H1 (cell line): ENCODE results near the gene MAML3. TPM values are rescaled to one million over a fixed set of nuclear protein-coding genes. Genes with fewer than 3 reads are reported as not detected.

ENCODE experiments used
- CTCF ChIA-PET: fragments of 300-600 bp; sonication (Branson Sonifier 250); formaldehyde crosslinking; loops from one replicate; lab custom pipeline; 2021; ENCODE audit not compliant: partially characterized antibody; lab: Charles Lee
- POLR2A ChIA-PET: fragments of 300-600 bp; sonication (Branson Sonifier 250); formaldehyde crosslinking; loops from one replicate; lab custom pipeline; 2021; ENCODE audit warnings: inconsistent platforms; ENCODE audit not compliant: partially characterized antibody; lab: Charles Lee
- DNase-seq, 2 experiments: peaks; one replicate each; pipeline versions ENCODE4 v3.0.0 to v3.0.0-alpha.2; 2010 to 2022; ENCODE audit warnings: low spot score in 2 of 2, low read depth in 1 of 2, mixed read lengths in 1 of 2
- FAIRE-seq: peaks from 2 replicates; lab custom pipeline; 2011; peaks lifted over from hg19 to GRCh38; lab: Jason Lieb, UNC
- H2AFZ ChIP-seq: 2 replicates; pipeline ENCODE4 v1.8.1; 2012; ENCODE audit warnings: low read length, inconsistent platforms
- H2AK5ac ChIP-seq: 2 replicates; pipeline ENCODE4 v1.6.1; 2013; ENCODE audit warnings: low read depth, low read length
- H2BK120ac ChIP-seq: replicated peaks from 2 replicates; pipeline ENCODE3; 2013; ENCODE audit warnings: low read depth, low read length, inconsistent platforms
- H2BK12ac ChIP-seq: 2 replicates; pipeline ENCODE4 v1.6.1; 2013; ENCODE audit warnings: low read depth, low read length
- H2BK15ac ChIP-seq: 2 replicates; pipeline ENCODE4 v1.6.1; 2013; ENCODE audit warnings: low read length
- H2BK20ac ChIP-seq: 2 replicates; pipeline ENCODE4 v1.6.1; 2013; ENCODE audit warnings: low read length
- H2BK5ac ChIP-seq: 2 replicates; pipeline ENCODE4 v1.6.1; 2013; ENCODE audit warnings: low read depth, low read length
- H3K14ac ChIP-seq: 2 replicates; pipeline ENCODE4 v1.6.1; 2013; ENCODE audit warnings: inconsistent platforms; ENCODE audit not compliant: insufficient read length
- H3K18ac ChIP-seq: 2 replicates; pipeline ENCODE4 v1.6.1; 2013; ENCODE audit warnings: low read length; ENCODE audit errors: extremely low read depth
- H3K23ac ChIP-seq: 2 replicates; pipeline ENCODE4 v1.6.1; 2013; ENCODE audit warnings: inconsistent platforms; ENCODE audit not compliant: insufficient read length
- H3K23me2 ChIP-seq: 2 replicates; pipeline ENCODE4 v1.6.1; 2013; ENCODE audit warnings: low read depth, low read length
- H3K27ac ChIP-seq: 2 replicates; pipeline ENCODE4 v1.6.1; 2011; ENCODE audit warnings: low read depth, low read length, inconsistent platforms
- H3K27me3 ChIP-seq, 4 experiments: replicated peaks in 1 of 4; 1 replicate in 1 of 4; 2 replicates in 3 of 4; pipeline versions ENCODE4 v1.6.1 to v1.8.1; 2011 to 2013; ENCODE audit warnings: low read length in 3 of 4, mild to moderate bottlenecking in 3 of 4, inconsistent platforms in 2 of 4, mixed read lengths in 2 of 4, moderate library complexity in 1 of 4; ENCODE audit not compliant: control insufficient read depth in 3 of 4, insufficient read depth in 3 of 4; ENCODE audit errors: extremely low read depth in 1 of 4
- H3K36me3 ChIP-seq, 4 experiments: 2 replicates each; pipeline versions ENCODE4 v1.6.1 to v1.8.1; 2011 to 2013; ENCODE audit warnings: mild to moderate bottlenecking in 4 of 4, low read length in 3 of 4, moderate library complexity in 2 of 4, control low read depth in 1 of 4, inconsistent platforms in 1 of 4; ENCODE audit not compliant: insufficient read depth in 4 of 4, control insufficient read depth in 2 of 4
- H3K4ac ChIP-seq: replicated peaks from 2 replicates; pipeline ENCODE3; 2013; ENCODE audit warnings: low read length, low read depth, mixed read lengths, inconsistent platforms; ENCODE audit not compliant: insufficient read length
- H3K4me1 ChIP-seq, 4 experiments: replicated peaks in 1 of 4; 1 replicate in 1 of 4; 2 replicates in 3 of 4; pipeline versions ENCODE4 v1.6.1 to v1.8.1; 2011 to 2013; ENCODE audit warnings: low read length in 3 of 4, inconsistent platforms in 2 of 4, mixed read lengths in 1 of 4; ENCODE audit not compliant: insufficient read depth in 4 of 4, control insufficient read depth in 3 of 4
- H3K4me2 ChIP-seq, 2 experiments: 2 replicates each; pipeline versions ENCODE4 v1.6.1 to v1.8.1; 2011 to 2013; ENCODE audit warnings: low read depth in 2 of 2, low read length in 2 of 2, control low read depth in 1 of 2, inconsistent platforms in 1 of 2, mild to moderate bottlenecking in 1 of 2; ENCODE audit not compliant: insufficient read depth in 1 of 2
- H3K4me3 ChIP-seq, 4 experiments: fragments of 200-600, 300-600 bp in 1 of 4; sonication (generic), shearing (Covaris generic), sonication (Bioruptor Twin) in 1 of 4; 2 replicates each; pipeline versions ENCODE4 v1.5.1 to v1.8.1; 2011 to 2016; ENCODE audit warnings: low read length in 4 of 4, low read depth in 3 of 4, control low read depth in 2 of 4, inconsistent platforms in 2 of 4, mild to moderate bottlenecking in 2 of 4, mixed read lengths in 1 of 4, moderate library complexity in 1 of 4; ENCODE audit not compliant: insufficient read depth in 2 of 4; ENCODE audit errors: extremely low read depth in 1 of 4
- H3K56ac ChIP-seq: replicated peaks from 2 replicates; pipeline ENCODE3; 2013; ENCODE audit warnings: low read depth, mild to moderate bottlenecking, mixed read lengths, low read length, inconsistent platforms; ENCODE audit not compliant: insufficient read length
- H3K79me1 ChIP-seq: 2 replicates; pipeline ENCODE4 v1.6.1; 2013; ENCODE audit warnings: low read depth, low read length, control low read depth
- H3K79me2 ChIP-seq, 2 experiments: 2 replicates each; pipeline versions ENCODE4 v1.6.1 to v1.8.1; 2012 to 2013; ENCODE audit warnings: low read length in 2 of 2, mild to moderate bottlenecking in 2 of 2, inconsistent platforms in 1 of 2; ENCODE audit not compliant: insufficient read depth in 2 of 2, control insufficient read depth in 1 of 2
- H3K9ac ChIP-seq, 4 experiments: replicated peaks in 1 of 4; 1 replicate in 1 of 4; 2 replicates in 3 of 4; pipeline versions ENCODE4 v1.6.1 to v1.8.1; 2011 to 2013; ENCODE audit warnings: low read depth in 3 of 4, low read length in 3 of 4, control low read depth in 2 of 4, mild to moderate bottlenecking in 2 of 4, moderate library complexity in 2 of 4, inconsistent platforms in 1 of 4; ENCODE audit errors: extremely low read depth in 1 of 4
- H3K9me3 ChIP-seq, 2 experiments: 2 replicates each; pipeline versions ENCODE4 v1.6.1 to v1.8.1; 2012 to 2013; ENCODE audit warnings: mild to moderate bottlenecking in 2 of 2, moderate library complexity in 2 of 2, control low read depth in 1 of 2, inconsistent platforms in 1 of 2, low read depth in 1 of 2, low read length in 1 of 2, mixed read lengths in 1 of 2; ENCODE audit not compliant: insufficient read depth in 2 of 2
- H4K20me1 ChIP-seq, 2 experiments: replicated peaks in 1 of 2; 2 replicates each; pipeline versions ENCODE3 to v1.8.1; 2011 to 2013; ENCODE audit warnings: inconsistent platforms in 2 of 2, low read length in 2 of 2, mild to moderate bottlenecking in 1 of 2; ENCODE audit not compliant: insufficient read depth in 2 of 2, control insufficient read depth in 1 of 2
- H4K5ac ChIP-seq: 2 replicates; pipeline ENCODE4 v1.6.1; 2013; ENCODE audit warnings: low read length, low read depth, mixed read lengths, inconsistent platforms; ENCODE audit not compliant: insufficient read length
- H4K8ac ChIP-seq: 2 replicates; pipeline ENCODE4 v1.8.0; 2013; ENCODE audit warnings: mild to moderate bottlenecking, moderate library complexity, low read length, inconsistent platforms; ENCODE audit not compliant: insufficient read depth; ENCODE audit errors: extremely low read depth
- H4K91ac ChIP-seq: replicated peaks from 2 replicates; pipeline ENCODE3; 2013; ENCODE audit warnings: low read length, mixed read lengths, inconsistent platforms; ENCODE audit not compliant: insufficient read length
- BACH1 ChIP-seq: IDR thresholded peaks from 2 replicates; pipeline ENCODE4 v1.6.1; 2012; ENCODE audit warnings: low read length, improper control_type of control experiment
- HDAC2 ChIP-seq, 2 experiments: fragments of 300-600 bp in 1 of 2; sonication (generic) in 1 of 2; IDR thresholded peaks; 2 replicates each; pipeline ENCODE4 v1.6.1; 2011 to 2012; ENCODE audit warnings: low read depth in 2 of 2, low read length in 2 of 2, mild to moderate bottlenecking in 2 of 2, moderate library complexity in 2 of 2, borderline replicate concordance in 1 of 2, inconsistent platforms in 1 of 2
- POLR2A ChIP-seq, 2 experiments: IDR thresholded peaks; 1 replicate in 1 of 2; 2 replicates in 1 of 2; pipeline ENCODE4 v1.6.1; 2011; ENCODE audit warnings: low read depth in 2 of 2, low read length in 2 of 2, mild to moderate bottlenecking in 2 of 2; ENCODE audit errors: control extremely low read depth in 1 of 2
- RXRA ChIP-seq: IDR thresholded peaks from 2 replicates; pipeline ENCODE4 v1.6.1; 2011; ENCODE audit warnings: low read depth, mild to moderate bottlenecking, low read length, moderate library complexity; ENCODE audit not compliant: insufficient read depth
- TBP ChIP-seq: IDR thresholded peaks from 2 replicates; pipeline ENCODE4 v1.6.1; 2011; ENCODE audit warnings: low read depth, low read length, improper control_type of control experiment
- WGBS, 2 experiments: shearing (Covaris generic) in 1 of 2; methylation state at CpG; one replicate each; pipeline versions ENCODE4 v1.1.6 to v1.1.7; 2013 to 2015; ENCODE audit warnings: low lambda C conversion rate in 2 of 2, mixed read lengths in 2 of 2, inconsistent platforms in 1 of 2, low coverage in 1 of 2, missing lambda C conversion rate in 1 of 2; ENCODE audit not compliant: insufficient replicate concordance in 2 of 2, insufficient coverage in 1 of 2, insufficient read length in 1 of 2; ENCODE audit errors: extremely low coverage in 1 of 2, missing lambda C conversion rate in 1 of 2; 5-methylcytosine and 5-hydroxymethylcytosine counted together
- polyA plus RNA-seq, 7 experiments: library from polyadenylated mRNA; depleted of rRNA in 3 of 7; stranded (reverse) in 5 of 7; unstranded in 2 of 7; fragments of >200 nt in 5 of 7; fragments of 200-250 nt in 2 of 7; gene quantifications; 1 replicate in 5 of 7; 2 replicates in 1 of 7; 4 replicates in 1 of 7; pipeline versions ENCODE4 v1.2.1 to v1.2.3, GENCODE V29; 2011 to 2013; ENCODE audit warnings: missing spikeins in 2 of 7, mixed read lengths in 2 of 7
- total RNA-seq: library from RNA; stranded (reverse); fragmentation: NEBNext Ultra II Directional; extraction: Animal tissue kit (Norgen Biotek cat#: 25700); gene quantifications from 2 replicates; pipeline ENCODE4 v1.2.1, GENCODE V29; 2021

Gene MAML3
- total and polyA plus RNA-seq, 2 of the 8 experiments (the other 6 are each of a cell fraction or from before 2014, with no cell fraction given) = 2.1 to 5.7 TPM

- CTCF ChIA-PET = interaction anchor here (1.1 kb wide), 1 partner anchor 12 kb away, joined by 4 read pairs; no protein-coding TSS in a partner anchor
These were observed 275.9 kb downstream of the MAML3 start for GRCh38 chr4:139878050-139878449.

More at GRCh38 chr4:139878050-139878449, 275.9 kb downstream of the MAML3 start:
- Histone ChIP-seq H3K27me3 (no peaks in the 10 kb centered on the region; a peak in 2 of 7 replicates), H3K4ac (no peak overlapping the region), H3K36me3 (no peaks in the 10 kb centered on the region), H2BK12ac (peak overlapping the region; percentile 91; the same call in 1 of the 2 replicates), H2BK20ac (peak overlapping the region; percentile 80; the same call in 1 of the 2 replicates), H3K23ac (no peak overlapping the region)
- TF ChIP-seq TBP = no peak
- no peak for TF ChIP-seq BACH1
- TF ChIP-seq POLR2A (IDR thresholded peaks at IDR 0.05; ENCODE audit: control extremely low read depth in 1 of 2, low read depth in 2 of 2, low read length in 2 of 2) = no peak
- no peak for TF ChIP-seq HDAC2 (IDR thresholded peaks at IDR 0.05; ENCODE audit: borderline replicate concordance in 1 of 2, low read depth in 2 of 2, low read length in 2 of 2)
- no peak for TF ChIP-seq RXRA
- TF ChIP-seq, all 59 proteins: peak for 0
- H3K9ac ChIP-seq = no peak overlapping the region
- H2BK15ac ChIP-seq = 0 out of 2 replicates have a peak overlapping the region, but pooled peaks have one; percentile 29
- no peak overlapping the region for H3K4me2 ChIP-seq
- no peak overlapping the region for H3K18ac ChIP-seq
- H3K79me2 ChIP-seq = no peaks in the 10 kb centered on the region
- FAIRE-seq = no peak
- no peak overlapping the region for H3K27ac ChIP-seq
- peak overlapping the region; percentile 46 for H4K91ac ChIP-seq
- DNase-seq = no peak
- H3K4me3 ChIP-seq = no peak overlapping the region
- no peak overlapping the region for H3K56ac ChIP-seq
- H2AFZ ChIP-seq = no peak overlapping the region
- H2BK120ac ChIP-seq = no peak overlapping the region
- H3K14ac ChIP-seq = no peak overlapping the region
- no peaks in the 10 kb centered on the region for H4K20me1 ChIP-seq
- no peak overlapping the region for H2AK5ac ChIP-seq
- WGBS, 2 experiments = 88% methylated on average over 9 of the region's 9 CpGs; no CpG with 5 or more reads in 1 of the 2 experiments
- no peaks in the 10 kb centered on the region for H3K79me1 ChIP-seq
- H4K8ac ChIP-seq = no peak overlapping the region
- no peak overlapping the region for H2BK5ac ChIP-seq
- peaks cover 0 to 10% (median 8%) of the 10 kb centered on the region in 4 experiments; a peak in 5 of 7 replicates for H3K4me1 ChIP-seq
- POLR2A ChIA-PET = interaction anchor here (1.0 kb wide), 1 partner anchor 10 kb away, joined by 3 read pairs; no protein-coding TSS in a partner anchor
- H4K5ac ChIP-seq = no peak overlapping the region
- H3K9me3 ChIP-seq = peaks cover 3 to 7% of the 10 kb centered on the region in 2 experiments; a peak in 3 of 4 replicates
- H3K23me2 ChIP-seq = no peaks in the 10 kb centered on the region
